ENCODE data around the gene TMEM178A. TPM values are rescaled to one million over a fixed set of nuclear protein-coding genes. Genes with fewer than 3 reads are reported as not detected.

TMEM178A gene
- total RNA-seq, 1 donor from 2014 or later = 28.7 TPM

DNA sequence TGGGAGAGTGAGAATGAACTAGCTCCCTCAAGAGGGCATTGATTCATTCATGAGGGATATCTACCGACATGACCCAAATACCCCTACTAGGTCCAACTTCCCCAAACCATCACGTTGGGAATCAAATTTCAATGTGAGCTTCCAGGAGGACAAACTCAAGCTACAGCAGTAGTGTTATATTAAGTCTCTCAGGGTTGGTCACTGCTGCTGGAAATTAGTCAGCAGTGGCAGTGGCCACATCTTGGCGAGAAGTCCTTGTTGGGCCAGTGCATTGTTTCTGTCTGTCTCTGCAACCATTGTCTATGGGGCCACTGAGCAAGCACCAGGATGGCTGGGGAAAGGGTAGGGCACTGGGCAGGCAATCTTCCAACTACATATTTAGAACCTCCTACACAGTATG, 65.8 kb downstream of the TMEM178A start:
- no peak for TF ChIP-seq EZH2 (IDR thresholded peaks at IDR 0.05; ENCODE audit: insufficient read depth, low read length)
- no peak for TF ChIP-seq CTCF (IDR thresholded peaks at IDR 0.05; ENCODE audit: insufficient read depth, low read depth, low read length)
- Histone ChIP-seq H3K27ac (ENCODE audit: low read depth, low read length) (no peak overlapping the region), H3K9ac (ENCODE audit: low read length) (no peak overlapping the region), H4K20me1 (ENCODE audit: insufficient read depth, low read length) (no peaks in the 10 kb centered on the region), H3K4me1 (ENCODE audit: insufficient read depth, low read length) (peaks cover 22% of the 10 kb centered on the region), H2AFZ (ENCODE audit: low read depth, low read length) (no peak overlapping the region), H3K4me3 (ENCODE audit: insufficient read depth, low read depth, low read length) (no peak overlapping the region), H3K36me3 (ENCODE audit: insufficient read depth, low read length) (peaks cover 16% of the 10 kb centered on the region), H3K9me3 (ENCODE audit: insufficient read depth, low read depth, low read length) (no peaks in the 10 kb centered on the region), H3K4me2 (ENCODE audit: low read length) (no peak overlapping the region), H3K79me2 (ENCODE audit: insufficient read depth, low read length) (peaks cover 51% of the 10 kb centered on the region), H3K27me3 (ENCODE audit: insufficient read depth, low read length) (no peaks in the 10 kb centered on the region)
- Mint-ChIP-seq H3K4me3 (ENCODE audit: unreplicated experiment) (no peak overlapping the region), H3K27me3 (ENCODE audit: low read depth, unreplicated experiment) (no peaks in the 10 kb centered on the region), H3K36me3 (ENCODE audit: low read depth, unreplicated experiment) (peaks cover 8% of the 10 kb centered on the region), H3K27ac (ENCODE audit: unreplicated experiment) (no peak overlapping the region), H3K4me1 (ENCODE audit: low read depth, unreplicated experiment) (peaks cover 67% of the 10 kb centered on the region), H3K9me3 (ENCODE audit: unreplicated experiment) (peaks cover 3% of the 10 kb centered on the region)
- DNase-seq (ENCODE audit: low read depth) (no peak), FAIRE-seq (no peak)

DNA sequence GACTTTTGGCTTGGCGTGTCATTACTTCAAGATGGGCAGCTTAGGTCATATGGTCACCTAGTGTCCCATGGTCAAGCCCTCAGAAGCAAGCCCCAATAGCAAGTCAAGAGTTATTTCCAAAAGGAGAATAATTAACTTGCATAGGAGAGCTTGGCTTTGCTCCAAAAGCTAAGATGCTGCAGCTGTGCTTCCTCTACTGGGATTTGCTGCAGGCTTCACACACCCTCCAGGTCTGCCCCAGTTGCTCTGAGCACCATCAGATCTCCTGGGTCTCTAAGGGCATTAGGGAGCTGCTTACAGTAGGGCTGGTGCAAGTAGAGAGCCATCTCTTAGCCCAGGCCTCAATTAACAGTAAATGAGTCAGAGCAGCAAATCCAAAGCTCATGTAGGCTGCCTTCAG, 66.8 kb downstream of the TMEM178A start:
- no peak overlapping the region for H3K9ac ChIP-seq (ENCODE audit: low read length)
- H3K4me3 ChIP-seq (ENCODE audit: insufficient read depth, low read depth, low read length) = no peak overlapping the region
- H3K9me3 ChIP-seq (ENCODE audit: insufficient read depth, low read depth, low read length) = no peaks in the 10 kb centered on the region
- Mint-ChIP-seq H3K4me1 (ENCODE audit: low read depth, unreplicated experiment) (peaks cover 66% of the 10 kb centered on the region), H3K27me3 (ENCODE audit: low read depth, unreplicated experiment) (no peaks in the 10 kb centered on the region), H3K27ac (ENCODE audit: unreplicated experiment) (no peak overlapping the region), H3K4me3 (ENCODE audit: unreplicated experiment) (no peak overlapping the region), H3K36me3 (ENCODE audit: low read depth, unreplicated experiment) (peaks cover 7% of the 10 kb centered on the region), H3K9me3 (ENCODE audit: unreplicated experiment) (peaks cover 4% of the 10 kb centered on the region)
- H3K36me3 ChIP-seq (ENCODE audit: insufficient read depth, low read length) = peaks cover 16% of the 10 kb centered on the region
- FAIRE-seq (no peak), DNase-seq (ENCODE audit: low read depth) (no peak)
- no peaks in the 10 kb centered on the region for H4K20me1 ChIP-seq (ENCODE audit: insufficient read depth, low read length)
- H3K4me1 ChIP-seq (ENCODE audit: insufficient read depth, low read length) = peaks cover 29% of the 10 kb centered on the region
- no peak overlapping the region for H3K4me2 ChIP-seq (ENCODE audit: low read length)
- H3K27ac ChIP-seq (ENCODE audit: low read depth, low read length) = peak overlapping the region; percentile 23
- H2AFZ ChIP-seq (ENCODE audit: low read depth, low read length) = no peak overlapping the region
- H3K79me2 ChIP-seq (ENCODE audit: insufficient read depth, low read length) = peaks cover 51% of the 10 kb centered on the region
- TF ChIP-seq CTCF (IDR thresholded peaks at IDR 0.05; ENCODE audit: insufficient read depth, low read depth, low read length) (no peak), EZH2 (IDR thresholded peaks at IDR 0.05; ENCODE audit: insufficient read depth, low read length) (no peak)
- H3K27me3 ChIP-seq (ENCODE audit: insufficient read depth, low read length) = no peaks in the 10 kb centered on the region

DNA sequence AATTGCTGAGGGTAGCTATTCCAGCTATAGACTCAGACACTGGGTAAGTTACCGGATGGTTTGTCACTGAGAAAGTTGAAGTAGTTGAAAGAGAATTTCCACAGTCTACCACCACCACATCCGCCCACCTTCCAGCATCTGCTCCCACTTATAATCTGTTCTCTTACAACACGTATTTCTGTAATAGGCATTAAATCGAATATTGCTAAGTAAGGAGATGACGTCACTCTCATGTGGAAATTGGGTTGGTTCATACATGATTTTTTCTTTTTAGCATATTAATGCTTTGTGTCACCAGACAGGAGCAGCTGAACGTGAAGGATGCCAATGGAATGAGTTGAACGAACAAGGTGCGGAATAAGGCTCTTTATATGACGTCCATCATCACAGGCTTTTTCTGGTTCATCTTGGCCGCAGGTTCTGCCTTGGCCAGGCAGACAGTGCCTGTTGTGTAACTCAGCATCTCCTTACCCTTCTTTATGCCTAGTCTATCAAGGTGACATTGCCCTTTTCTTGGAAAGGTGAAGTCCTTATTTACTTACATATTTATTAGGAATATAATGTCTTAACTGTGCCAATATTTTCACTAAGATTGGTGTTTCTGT, 67.5 kb downstream of the TMEM178A start:
- Histone ChIP-seq H3K27ac (ENCODE audit: low read depth, low read length) (peak overlapping the region; percentile 23), H3K27me3 (ENCODE audit: insufficient read depth, low read length) (no peaks in the 10 kb centered on the region), H3K4me1 (ENCODE audit: insufficient read depth, low read length) (peaks cover 36% of the 10 kb centered on the region), H3K79me2 (ENCODE audit: insufficient read depth, low read length) (peaks cover 51% of the 10 kb centered on the region), H4K20me1 (ENCODE audit: insufficient read depth, low read length) (no peaks in the 10 kb centered on the region), H3K9ac (ENCODE audit: low read length) (no peak overlapping the region), H3K9me3 (ENCODE audit: insufficient read depth, low read depth, low read length) (no peaks in the 10 kb centered on the region), H3K36me3 (ENCODE audit: insufficient read depth, low read length) (peaks cover 16% of the 10 kb centered on the region), H3K4me2 (ENCODE audit: low read length) (no peak overlapping the region), H2AFZ (ENCODE audit: low read depth, low read length) (no peak overlapping the region), H3K4me3 (ENCODE audit: insufficient read depth, low read depth, low read length) (no peak overlapping the region)
- peak; percentile 53 for DNase-seq (ENCODE audit: low read depth)
- FAIRE-seq = no peak
- Mint-ChIP-seq H3K4me1 (ENCODE audit: low read depth, unreplicated experiment) (peaks cover 71% of the 10 kb centered on the region), H3K36me3 (ENCODE audit: low read depth, unreplicated experiment) (peaks cover 7% of the 10 kb centered on the region), H3K9me3 (ENCODE audit: unreplicated experiment) (peaks cover 4% of the 10 kb centered on the region), H3K27me3 (ENCODE audit: low read depth, unreplicated experiment) (no peaks in the 10 kb centered on the region), H3K4me3 (ENCODE audit: unreplicated experiment) (no peak overlapping the region), H3K27ac (ENCODE audit: unreplicated experiment) (no peak overlapping the region)
- TF ChIP-seq EZH2 (IDR thresholded peaks at IDR 0.05; ENCODE audit: insufficient read depth, low read length) = no peak
- TF ChIP-seq CTCF (IDR thresholded peaks at IDR 0.05; ENCODE audit: insufficient read depth, low read depth, low read length) = no peak
